Lung microvascular endothelial cell (primary cell): ENCODE results near the gene BCKDHB. TPM values are rescaled to one million over a fixed set of nuclear protein-coding genes. Genes with fewer than 3 reads are reported as not detected.

ENCODE experiments used
- DNase-seq, 2 donors: peaks; one replicate each; pipeline versions ENCODE4 v3.0.0 to v3.0.0-alpha.2; 2010; ENCODE audit warnings: low read depth in 2 of 2
- total RNA-seq: library from RNA; depleted of rRNA; stranded (reverse); fragments of >200 nt; gene quantifications from 2 replicates; pipeline ENCODE4 v1.2.1, GENCODE V29; 2014

The BCKDHB gene
- total RNA-seq, 1 donor from 2014 or later, result 6.5 TPM

DNA sequence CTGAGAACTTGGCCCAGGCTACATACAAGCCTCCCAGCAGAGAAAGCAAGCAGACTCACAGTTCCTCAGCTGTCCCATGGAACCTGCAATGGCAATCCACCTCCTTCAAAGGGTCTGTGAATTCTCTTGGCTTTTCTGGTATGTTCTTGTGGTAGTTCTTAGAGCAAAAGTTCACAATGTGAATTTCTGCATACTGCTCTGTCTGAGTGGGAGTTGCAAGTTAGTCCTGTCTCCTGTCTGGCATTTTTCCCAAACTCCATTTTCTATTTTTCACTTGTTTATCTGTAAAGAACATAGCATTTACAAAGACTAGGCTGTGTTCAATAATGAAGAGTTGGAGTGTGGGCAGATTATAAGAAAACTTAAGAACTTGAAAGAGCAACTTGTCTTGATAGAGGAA, 269.9 kb downstream of the BCKDHB start:
- DNase-seq, result peak in 1 of 2 donors; percentile 1

DNA sequence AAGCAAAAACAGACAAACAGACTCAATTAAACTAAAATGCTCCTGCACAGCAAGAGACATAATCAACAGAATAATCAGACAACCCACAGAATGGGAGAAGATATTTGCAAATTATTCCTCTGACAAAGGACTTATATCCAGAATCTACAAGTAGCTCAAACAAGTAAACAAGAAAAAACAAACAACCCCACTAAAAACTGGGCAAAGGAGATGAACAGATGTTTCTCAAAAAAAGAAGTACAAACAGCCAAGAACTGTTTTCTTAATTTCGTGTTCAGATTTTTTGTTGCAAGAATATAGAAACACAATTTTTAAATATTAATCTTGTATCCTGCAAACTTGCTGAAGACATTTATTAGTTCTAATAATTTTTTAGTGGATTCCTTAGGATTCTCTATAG, 274.1 kb downstream of the BCKDHB start:
- DNase-seq, result no peak

DNA sequence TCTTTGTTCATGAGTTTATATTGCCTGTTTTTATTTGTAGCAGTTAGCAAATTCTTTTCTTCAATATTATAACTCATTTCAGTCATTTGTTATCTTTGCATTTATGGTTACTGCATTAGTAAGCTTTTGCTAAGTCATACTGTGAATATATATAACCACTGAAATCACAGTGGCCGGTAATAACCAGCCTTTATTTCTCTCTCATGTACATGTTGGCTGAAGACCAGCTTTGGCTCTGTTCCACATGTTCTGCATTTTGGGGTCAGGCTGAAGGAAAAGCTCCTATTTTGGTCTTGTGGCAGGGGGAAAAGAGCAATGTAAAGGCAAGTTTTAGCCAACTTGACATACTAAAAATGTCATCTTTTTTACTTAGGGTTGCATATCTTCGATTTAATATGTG, 276.3 kb downstream of the BCKDHB start:
- peak; percentile 27 to 71 for DNase-seq

DNA sequence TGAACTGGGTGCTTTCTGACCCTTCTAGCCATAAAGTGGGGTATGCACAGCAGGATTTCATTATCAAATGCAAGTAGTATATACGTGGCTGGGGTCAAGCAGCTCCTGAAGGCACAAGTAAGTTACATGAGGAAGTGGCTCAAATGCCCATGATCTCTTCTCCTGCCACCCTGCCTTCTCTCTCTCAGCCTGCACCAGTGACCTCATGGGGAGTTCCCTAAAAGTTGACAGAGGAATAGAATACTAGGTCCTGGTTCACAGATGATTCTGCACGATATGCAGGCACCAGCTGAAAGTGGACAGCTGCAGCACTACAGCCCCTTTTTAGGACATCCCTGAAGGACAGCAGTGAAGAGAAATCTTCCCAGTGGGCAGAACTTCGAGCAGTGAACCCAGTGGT, 282.0 kb downstream of the BCKDHB start:
- no peak for DNase-seq

Other genes starting within 250 kb of the BCKDHB start
- under 0.01 and 0.22 TPM in 2 replicates for gene ELOVL4, start 159.1 kb upstream of the BCKDHB start, total RNA-seq
- gene TTK, start 102.0 kb upstream of the BCKDHB start, total RNA-seq, result 2.2 and 8.7 TPM in 2 replicates